Astrocyte (in vitro differentiated cells and primary cell): Measurements from ENCODE around the gene TBPL1. TPM values are rescaled to one million over a fixed set of nuclear protein-coding genes. Genes with fewer than 3 reads are reported as not detected.

Experiments used
- DNase-seq: peaks from one replicate; pipeline ENCODE4 v3.0.0-alpha.2; 2010; ENCODE audit warnings: low read depth
- FAIRE-seq: peaks from 2 replicates; lab custom pipeline; 2011; peaks lifted over from hg19 to GRCh38; lab: Jason Lieb, UNC
- H2AFZ ChIP-seq: 2 replicates; pipeline ENCODE4 v1.6.0; 2012; ENCODE audit warnings: low read depth, low read length, inconsistent platforms
- H3K27ac ChIP-seq: 2 replicates; pipeline ENCODE4 v1.5.1; 2011; ENCODE audit warnings: low read depth, low read length, inconsistent platforms
- H3K27me3 ChIP-seq: 2 replicates; pipeline ENCODE4 v1.6.0; 2011; ENCODE audit warnings: low read length, inconsistent platforms; ENCODE audit not compliant: insufficient read depth
- H3K36me3 ChIP-seq: 2 replicates; pipeline ENCODE4 v1.5.1; 2011; ENCODE audit warnings: low read length, inconsistent platforms; ENCODE audit not compliant: insufficient read depth
- H3K4me1 ChIP-seq: 2 replicates; pipeline ENCODE4 v1.5.1; 2011; ENCODE audit warnings: low read length, inconsistent platforms; ENCODE audit not compliant: insufficient read depth
- H3K4me2 ChIP-seq: 2 replicates; pipeline ENCODE4 v1.6.0; 2012; ENCODE audit warnings: low read length, inconsistent platforms
- H3K4me3 ChIP-seq: 2 replicates; pipeline ENCODE4 v1.5.1; 2011; ENCODE audit warnings: low read depth, mild to moderate bottlenecking, low read length, inconsistent platforms; ENCODE audit not compliant: insufficient read depth
- H3K79me2 ChIP-seq: 2 replicates; pipeline ENCODE4 v1.6.0; 2012; ENCODE audit warnings: mild to moderate bottlenecking, low read length, inconsistent platforms; ENCODE audit not compliant: insufficient read depth
- H3K9ac ChIP-seq: 2 replicates; pipeline ENCODE4 v1.6.0; 2012; ENCODE audit warnings: mild to moderate bottlenecking, low read length, inconsistent platforms
- H3K9me3 ChIP-seq: 2 replicates; pipeline ENCODE4 v1.5.1; 2012; ENCODE audit warnings: low read depth, mild to moderate bottlenecking, low read length, inconsistent platforms; ENCODE audit not compliant: insufficient read depth
- H4K20me1 ChIP-seq: 2 replicates; pipeline ENCODE4 v1.6.0; 2012; ENCODE audit warnings: low read length, inconsistent platforms; ENCODE audit not compliant: insufficient read depth
- H3K27ac Mint-ChIP-seq: one replicate; pipeline ENCODE4 v1.8.0; 2021; ENCODE audit warnings: mild to moderate bottlenecking, mixed read lengths; ENCODE audit not compliant: unreplicated experiment
- H3K27me3 Mint-ChIP-seq: one replicate; pipeline ENCODE4 v1.8.0; 2021; ENCODE audit warnings: low read depth, mixed read lengths; ENCODE audit not compliant: unreplicated experiment
- H3K36me3 Mint-ChIP-seq: one replicate; pipeline ENCODE4 v1.8.0; 2021; ENCODE audit warnings: low read depth, mixed read lengths; ENCODE audit not compliant: unreplicated experiment
- H3K4me1 Mint-ChIP-seq: one replicate; pipeline ENCODE4 v1.8.0; 2021; ENCODE audit warnings: low read depth, mixed read lengths; ENCODE audit not compliant: unreplicated experiment
- H3K4me3 Mint-ChIP-seq: one replicate; pipeline ENCODE4 v1.8.0; 2021; ENCODE audit warnings: mild to moderate bottlenecking, moderate library complexity, mixed read lengths; ENCODE audit not compliant: unreplicated experiment
- H3K9me3 Mint-ChIP-seq: one replicate; pipeline ENCODE4 v1.8.0; 2021; ENCODE audit warnings: mild to moderate bottlenecking, mixed read lengths; ENCODE audit not compliant: unreplicated experiment
- CTCF ChIP-seq: IDR thresholded peaks from 2 replicates; pipeline ENCODE4 v1.5.1; 2011; ENCODE audit warnings: low read depth, mild to moderate bottlenecking, inconsistent platforms, low read length, moderate library complexity; ENCODE audit not compliant: insufficient read depth
- EZH2 ChIP-seq: IDR thresholded peaks from 2 replicates; pipeline ENCODE4 v1.6.1; 2012; ENCODE audit warnings: mild to moderate bottlenecking, low read length, inconsistent platforms; ENCODE audit not compliant: insufficient read depth
- total RNA-seq: library from RNA; stranded (reverse); gene quantifications from 2 replicates; pipeline ENCODE4 v1.2.1, GENCODE V29; 2021

The TBPL1 gene
- total RNA-seq, 1 donor from 2014 or later: 54.0 TPM

DNA sequence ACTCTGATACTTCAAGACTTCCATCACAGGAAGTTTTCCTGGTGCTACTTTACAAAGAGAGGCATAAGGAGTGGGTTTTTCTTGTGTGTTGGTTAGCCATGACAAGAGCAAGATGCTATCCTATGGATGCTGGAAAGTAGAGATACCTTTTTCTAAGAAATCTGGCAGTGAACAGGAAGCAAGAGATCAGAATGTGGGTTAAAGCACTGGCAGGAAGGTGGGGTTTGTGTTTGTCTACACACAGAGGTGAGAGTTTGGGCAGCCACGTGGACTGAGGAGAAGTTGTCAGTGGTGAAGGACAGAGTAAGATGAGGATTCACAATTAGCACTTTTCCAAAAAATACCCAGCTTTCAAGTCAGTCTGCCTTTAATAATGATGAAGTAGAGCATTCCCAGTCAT, 81.5 kb downstream of the TBPL1 start:
- no peaks in the 10 kb centered on the region for H3K36me3 ChIP-seq
- H4K20me1 ChIP-seq: no peaks in the 10 kb centered on the region
- no peaks in the 10 kb centered on the region for H3K79me2 ChIP-seq
- H3K27ac ChIP-seq: no peak overlapping the region
- TF ChIP-seq EZH2: no peak
- no peak for TF ChIP-seq CTCF
- H2AFZ ChIP-seq: no peak overlapping the region
- H3K27me3 ChIP-seq: no peaks in the 10 kb centered on the region
- FAIRE-seq (no peak), DNase-seq (no peak)
- Mint-ChIP-seq H3K4me3 (peak overlapping the region; percentile 1), H3K9me3 (no peaks in the 10 kb centered on the region), H3K27me3 (no peaks in the 10 kb centered on the region), H3K27ac (no peak overlapping the region), H3K36me3 (peaks cover 2% of the 10 kb centered on the region), H3K4me1 (peaks cover 35% of the 10 kb centered on the region)
- peaks cover 30% of the 10 kb centered on the region for H3K4me1 ChIP-seq
- no peaks in the 10 kb centered on the region for H3K9me3 ChIP-seq
- no peak overlapping the region for H3K9ac ChIP-seq
- H3K4me3 ChIP-seq: no peak overlapping the region
- no peak overlapping the region for H3K4me2 ChIP-seq

GRCh38 chr6:134034961-134035822, 82.2 kb downstream of the TBPL1 start:
- H3K4me3 Mint-ChIP-seq: no peak overlapping the region
- no peak for TF ChIP-seq EZH2
- TF ChIP-seq CTCF: no peak
- H3K9me3 ChIP-seq: no peaks in the 10 kb centered on the region
- H3K9ac ChIP-seq: peak overlapping the region; percentile 18
- H3K4me3 ChIP-seq: no peak overlapping the region
- H3K4me1 ChIP-seq: peaks cover 23% of the 10 kb centered on the region
- FAIRE-seq: no peak
- no peaks in the 10 kb centered on the region for H3K27me3 Mint-ChIP-seq
- H3K79me2 ChIP-seq: no peaks in the 10 kb centered on the region
- peaks cover 31% of the 10 kb centered on the region for H3K4me1 Mint-ChIP-seq
- peak overlapping the region; percentile 43 for H3K4me2 ChIP-seq
- no peak overlapping the region for H2AFZ ChIP-seq
- H3K36me3 ChIP-seq: no peaks in the 10 kb centered on the region
- peak overlapping the region; percentile 56 for H3K27ac Mint-ChIP-seq
- no peaks in the 10 kb centered on the region for H4K20me1 ChIP-seq
- peaks cover 2% of the 10 kb centered on the region for H3K36me3 Mint-ChIP-seq
- no peaks in the 10 kb centered on the region for H3K9me3 Mint-ChIP-seq
- no peaks in the 10 kb centered on the region for H3K27me3 ChIP-seq
- peak overlapping the region; percentile 39 for H3K27ac ChIP-seq
- DNase-seq: no peak

- Histone ChIP-seq H3K9ac (peak overlapping the region; percentile 18), H3K36me3 (no peaks in the 10 kb centered on the region), H3K27ac (peak overlapping the region; percentile 39), H3K4me2 (peak overlapping the region; percentile 43), H3K27me3 (no peaks in the 10 kb centered on the region), H2AFZ (no peak overlapping the region), H3K4me3 (no peak overlapping the region), H4K20me1 (no peaks in the 10 kb centered on the region), H3K4me1 (peaks cover 24% of the 10 kb centered on the region), H3K79me2 (no peaks in the 10 kb centered on the region), H3K9me3 (no peaks in the 10 kb centered on the region)
- Mint-ChIP-seq H3K27ac (peak overlapping the region; percentile 55), H3K4me1 (peaks cover 24% of the 10 kb centered on the region), H3K36me3 (peaks cover 2% of the 10 kb centered on the region), H3K4me3 (no peak overlapping the region), H3K9me3 (no peaks in the 10 kb centered on the region), H3K27me3 (no peaks in the 10 kb centered on the region)
- FAIRE-seq (peak; percentile 58), DNase-seq (peak; percentile 91)
- no peak for TF ChIP-seq EZH2
- TF ChIP-seq CTCF: no peak
These were observed 82.8 kb downstream of the TBPL1 start for GRCh38 chr6:134035823-134036296.
